Endothelial cell of umbilical vein (primary cell): ENCODE results near the gene RNFT2. TPM values are rescaled to one million over a fixed set of nuclear protein-coding genes. Genes with fewer than 3 reads are reported as not detected.

Source experiments
- BruUV-seq: library from RNA; stranded (reverse); fragments of 400-500 nt; replicated peaks from 2 replicates; lab custom pipeline; 2021; lab: Mats Ljungman, UMichigan
- CTCF ChIA-PET: fragments of 300-600, 350-600 bp; sonication (Branson Sonifier 250); formaldehyde crosslinking; loops from one replicate; lab custom pipeline; 2021; ENCODE audit warnings: antibody characterized with exemption, inconsistent platforms; lab: Charles Lee
- POLR2A ChIA-PET: fragments of 300-600, 350-600 bp; sonication (Branson Sonifier 250); formaldehyde crosslinking; loops from one replicate; lab custom pipeline; 2021; ENCODE audit warnings: antibody characterized with exemption, inconsistent platforms; lab: Charles Lee
- DNase-seq: peaks from one replicate; pipeline ENCODE4 v3.0.0-alpha.2; 2011; ENCODE audit warnings: low read depth, low spot score
- FAIRE-seq: peaks from 2 replicates; lab custom pipeline; 2011; peaks lifted over from hg19 to GRCh38; lab: Jason Lieb, UNC
- H2AFZ ChIP-seq: 2 replicates; pipeline ENCODE4 v1.6.0; 2012; ENCODE audit warnings: low read depth, low read length, control low read depth, inconsistent platforms
- H3K27ac ChIP-seq: 2 replicates; pipeline ENCODE4 v1.5.1; 2011; ENCODE audit warnings: low read depth, mild to moderate bottlenecking, control low read depth, low read length, moderate library complexity; ENCODE audit not compliant: insufficient read depth
- H3K27me3 ChIP-seq, 2 experiments: 2 replicates each; pipeline versions ENCODE4 v1.6.0 to v1.6.1; 2011; ENCODE audit warnings: low read length in 2 of 2, mixed read lengths in 1 of 2; ENCODE audit not compliant: control insufficient read depth in 2 of 2, insufficient read depth in 2 of 2
- H3K36me3 ChIP-seq, 2 experiments: 2 replicates in 1 of 2; 3 replicates in 1 of 2; pipeline ENCODE4 v1.5.1; 2011; ENCODE audit warnings: low read length in 2 of 2, mild to moderate bottlenecking in 1 of 2, moderate library complexity in 1 of 2; ENCODE audit not compliant: control insufficient read depth in 2 of 2, insufficient read depth in 2 of 2; ENCODE audit errors: extremely low read depth in 1 of 2
- H3K4me1 ChIP-seq: 3 replicates; pipeline ENCODE4 v1.5.1; 2011; ENCODE audit warnings: mild to moderate bottlenecking, low read length; ENCODE audit not compliant: control insufficient read depth, insufficient read depth; ENCODE audit errors: extremely low read depth
- H3K4me2 ChIP-seq: 2 replicates; pipeline ENCODE4 v1.6.1; 2011; ENCODE audit warnings: low read length, control low read depth, mixed read lengths; ENCODE audit not compliant: insufficient read depth
- H3K4me3 ChIP-seq, 3 experiments: fragments of 200-600 bp in 1 of 3; sonication (generic), shearing (Covaris generic) in 1 of 3; replicated peaks in 1 of 3; 2 replicates each; pipeline ENCODE4 v1.5.1; 2011 to 2016; ENCODE audit warnings: control low read depth in 3 of 3, low read length in 3 of 3, mild to moderate bottlenecking in 2 of 3, inconsistent platforms in 1 of 3, low read depth in 1 of 3, moderate library complexity in 1 of 3; ENCODE audit not compliant: insufficient read depth in 1 of 3
- H3K79me2 ChIP-seq: 2 replicates; pipeline ENCODE4 v1.6.0; 2012; ENCODE audit warnings: low read length, inconsistent platforms; ENCODE audit not compliant: control insufficient read depth, insufficient read depth
- H3K9ac ChIP-seq: replicated peaks from 2 replicates; pipeline ENCODE3; 2011; ENCODE audit warnings: low read length, control low read depth; ENCODE audit not compliant: insufficient read depth; ENCODE audit errors: extremely low read depth
- H3K9me1 ChIP-seq: replicated peaks from 3 replicates; pipeline ENCODE4 v1.6.0; 2011; ENCODE audit warnings: mild to moderate bottlenecking, low read length; ENCODE audit not compliant: control insufficient read depth, insufficient read depth; ENCODE audit errors: extremely low read depth
- H3K9me3 ChIP-seq: replicated peaks from 2 replicates; pipeline ENCODE4 v1.5.1; 2012; ENCODE audit warnings: low read length, inconsistent platforms; ENCODE audit not compliant: control insufficient read depth, insufficient read depth
- H4K20me1 ChIP-seq: replicated peaks from 2 replicates; pipeline ENCODE3; 2011; ENCODE audit warnings: mild to moderate bottlenecking, low read length; ENCODE audit not compliant: control insufficient read depth, insufficient read depth; ENCODE audit errors: extremely low read depth
- EZH2 ChIP-seq: IDR thresholded peaks from 2 replicates; pipeline ENCODE4 v1.6.1; 2012; ENCODE audit warnings: borderline replicate concordance, low read depth, mild to moderate bottlenecking, moderate library complexity, low read length, inconsistent platforms; ENCODE audit not compliant: severe bottlenecking
- FOS ChIP-seq: IDR thresholded peaks from 2 replicates; pipeline ENCODE4 v1.6.1; 2011; ENCODE audit warnings: mild to moderate bottlenecking, low read length, moderate library complexity, borderline replicate concordance; ENCODE audit not compliant: insufficient read depth
- GATA2 ChIP-seq: IDR thresholded peaks from 2 replicates; pipeline ENCODE4 v1.7.0; 2011; ENCODE audit warnings: low read depth, mild to moderate bottlenecking, moderate library complexity, mixed read lengths, low read length; ENCODE audit not compliant: insufficient read length, insufficient read depth
- JUN ChIP-seq: IDR thresholded peaks from 2 replicates; pipeline ENCODE4 v1.6.1; 2011; ENCODE audit warnings: borderline replicate concordance, low read depth; ENCODE audit not compliant: insufficient read length, insufficient read depth
- MYC ChIP-seq: IDR thresholded peaks from one replicate; pipeline ENCODE4 v1.6.1; 2011; ENCODE audit warnings: mild to moderate bottlenecking, low read depth, low read length
- POLR2A ChIP-seq: IDR thresholded peaks from 2 replicates; pipeline ENCODE4 v1.6.1; 2012; ENCODE audit warnings: low read depth, mild to moderate bottlenecking, control low read depth, low read length
- POLR2AphosphoS5 ChIP-seq: IDR thresholded peaks from 2 replicates; pipeline ENCODE4 v1.6.1; 2012; ENCODE audit warnings: low read depth, mild to moderate bottlenecking, control low read depth, low read length, moderate library complexity; ENCODE audit not compliant: insufficient read depth
- dilution Hi-C: fragments of 300-500 bp; cut with MboI; formaldehyde crosslinking; loops from one replicate; pipeline ENCODE4 v1.15.0; 2019; ENCODE audit warnings: low sequenced_read_pairs; ENCODE audit not compliant: extremely low pct_ligation_motif_present
- intact Hi-C: fragments of 100-400 bp; cut with micrococcal nuclease; formaldehyde crosslinking; loops from one replicate; pipeline ENCODE4 v1.10.0; 2022
- polyA plus RNA-seq, 4 experiments: library from polyadenylated mRNA; depleted of rRNA in 3 of 4; stranded (reverse) in 3 of 4; unstranded in 1 of 4; fragments of >200 nt; gene quantifications; 2 replicates each; pipeline versions ENCODE4 v1.2.1 to v1.2.3, GENCODE V29; 2011 to 2012; ENCODE audit warnings: missing spikeins in 1 of 4
- total RNA-seq: library from RNA; stranded (reverse); gene quantifications from 2 replicates; pipeline ENCODE4 v1.2.3, GENCODE V29; 2021
- TF ChIP-seq, protein P1 (sequence below): IDR thresholded peaks from 2 replicates; pipeline ENCODE4 v1.6.1; 2011; ENCODE audit not compliant: insufficient read depth, insufficient read length
- TF ChIP-seq, protein P2 (sequence below), 2 donors: IDR thresholded peaks; 1 replicate in 1 of 2; 2 replicates in 1 of 2; pipeline ENCODE4 v1.5.1; 2011; ENCODE audit warnings: low read length in 2 of 2, mild to moderate bottlenecking in 2 of 2, moderate library complexity in 2 of 2, control low read depth in 1 of 2, inconsistent platforms in 1 of 2, low read depth in 1 of 2; ENCODE audit not compliant: insufficient read depth in 1 of 2; ENCODE audit errors: extremely low read depth in 1 of 2

The RNFT2 gene
- total and polyA plus RNA-seq, 2 donors (not counting 3 experiments of a cell fraction or from before 2014, with no cell fraction given): 1.4 to 6.6 TPM

DNA sequence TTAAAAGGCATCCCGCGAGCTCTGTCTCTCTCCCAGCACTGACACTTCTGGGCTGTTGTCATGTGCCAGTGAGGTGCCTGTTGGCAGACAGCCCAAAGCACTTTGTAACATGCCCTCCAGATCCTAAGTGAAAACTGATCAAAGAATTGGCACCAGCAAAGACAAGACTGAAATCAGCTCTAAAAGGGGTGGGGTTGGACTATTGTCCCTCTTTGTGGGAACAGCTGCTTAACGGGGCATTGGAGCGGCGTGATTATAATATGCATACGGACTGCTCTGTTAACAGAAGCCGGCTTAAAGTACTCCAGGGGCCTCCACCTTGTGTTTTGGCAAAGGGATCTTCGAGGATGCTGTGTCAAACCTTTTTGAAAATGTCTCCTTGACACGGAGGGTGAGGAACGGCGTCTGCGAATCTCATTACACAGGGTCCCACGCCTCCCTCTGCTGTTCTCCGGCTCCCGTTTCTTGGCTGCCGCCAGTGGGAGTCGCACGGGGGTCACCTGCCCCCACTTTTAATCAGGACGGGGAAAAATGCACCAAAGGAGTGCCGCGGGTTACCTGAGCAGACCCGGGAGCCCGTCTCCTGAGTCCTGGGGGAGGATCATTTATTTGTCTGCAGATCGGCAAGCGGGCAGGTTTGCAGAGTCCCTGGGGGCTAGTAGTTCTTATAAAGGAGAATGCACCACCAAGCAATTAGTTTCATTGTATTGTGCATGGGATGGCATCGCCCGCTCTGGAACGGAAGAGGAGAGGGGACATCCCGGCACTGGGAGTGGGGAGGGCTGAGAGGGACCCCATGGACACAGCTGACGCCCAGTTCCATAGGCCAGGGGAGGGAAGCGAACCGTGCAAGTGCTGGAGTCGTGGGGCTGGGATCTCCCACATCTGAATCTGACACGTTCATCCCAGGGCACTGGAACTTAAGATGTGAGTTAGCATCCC lies 44.6 kb upstream of the RNFT2 start:
- H3K4me1 ChIP-seq: no peaks in the 10 kb centered on the region
- POLR2A ChIA-PET: no interaction called here
- H3K27me3 ChIP-seq: peaks cover 24 to 26% of the 10 kb centered on the region in 2 experiments
- no peaks in the 10 kb centered on the region for H3K9me3 ChIP-seq
- no peak overlapping the region for H3K27ac ChIP-seq
- no peaks in the 10 kb centered on the region for H3K9me1 ChIP-seq
- no peaks in the 10 kb centered on the region for H3K36me3 ChIP-seq
- dilution Hi-C loops: no loop called here
- CTCF ChIA-PET: interaction anchor here (0.9 to 1.8 kb wide), 4 partner anchors 9 to 776 kb away, joined by 3 to 8 read pairs (median 5); no protein-coding TSS in a partner anchor
- DNase-seq (no peak), FAIRE-seq (no peak)
- H3K9ac ChIP-seq: no peak overlapping the region
- no peak overlapping the region for H3K4me3 ChIP-seq
- H2AFZ ChIP-seq: no peak overlapping the region
- TF ChIP-seq POLR2A (no peak), EZH2 (peak; percentile 80)
- intact Hi-C loops: no loop called here
- no TSS peak for BruUV-seq
- no peaks in the 10 kb centered on the region for H4K20me1 ChIP-seq
- no peak overlapping the region for H3K4me2 ChIP-seq
- no peaks in the 10 kb centered on the region for H3K79me2 ChIP-seq

DNA sequence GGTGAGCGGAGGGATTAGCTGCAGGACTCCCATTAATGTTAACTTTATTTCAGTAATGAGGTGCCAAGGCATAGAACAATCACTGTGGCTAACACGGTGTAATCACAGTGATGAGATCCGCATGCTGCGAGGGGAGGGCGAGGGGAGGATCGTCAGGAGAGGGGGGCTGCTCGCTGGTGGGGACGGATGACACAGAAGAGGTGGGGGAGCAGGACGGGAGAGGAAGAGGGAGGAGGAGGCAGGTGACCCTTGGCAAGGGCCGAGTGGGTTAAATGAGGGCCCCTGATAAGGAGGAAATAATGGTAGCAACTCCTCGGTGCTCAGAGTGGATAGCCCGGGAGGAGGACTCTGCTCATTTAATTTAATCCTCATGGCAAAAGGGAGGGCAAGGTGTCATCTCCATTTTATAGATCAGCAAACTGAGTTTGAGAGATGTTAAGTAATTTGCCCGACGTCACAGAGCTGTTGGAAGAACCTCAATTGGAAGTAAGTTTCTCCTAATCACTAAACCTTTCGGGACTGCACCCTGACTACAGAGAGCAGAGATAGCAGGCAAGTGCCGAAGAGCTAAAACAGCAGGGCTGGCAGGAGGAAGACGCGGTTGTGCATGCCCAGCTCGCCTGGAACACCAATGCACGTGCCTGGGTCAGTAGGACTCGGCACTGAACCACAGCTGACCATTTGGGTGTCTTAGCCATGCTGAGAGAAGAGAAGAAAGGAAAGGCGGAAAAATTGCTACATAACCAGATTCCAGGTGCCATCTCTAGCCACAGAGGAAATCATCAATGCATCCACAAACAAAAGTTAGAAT lies 43.3 kb upstream of the RNFT2 start:
- no peak for FAIRE-seq
- POLR2A ChIA-PET: no interaction called here
- peaks cover 24 to 26% of the 10 kb centered on the region in 2 experiments for H3K27me3 ChIP-seq

More for the DNA sequence above, 43.3 kb upstream of the RNFT2 start:
- TF ChIP-seq EZH2 (no peak), JUN (no peak), MYC (no peak), FOS (no peak), GATA2 (no peak), POLR2AphosphoS5 (no peak), POLR2A (no peak)
- TF ChIP-seq, protein P1, sequence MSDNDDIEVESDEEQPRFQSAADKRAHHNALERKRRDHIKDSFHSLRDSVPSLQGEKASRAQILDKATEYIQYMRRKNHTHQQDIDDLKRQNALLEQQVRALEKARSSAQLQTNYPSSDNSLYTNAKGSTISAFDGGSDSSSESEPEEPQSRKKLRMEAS: no peak
- TF ChIP-seq, protein P2, sequence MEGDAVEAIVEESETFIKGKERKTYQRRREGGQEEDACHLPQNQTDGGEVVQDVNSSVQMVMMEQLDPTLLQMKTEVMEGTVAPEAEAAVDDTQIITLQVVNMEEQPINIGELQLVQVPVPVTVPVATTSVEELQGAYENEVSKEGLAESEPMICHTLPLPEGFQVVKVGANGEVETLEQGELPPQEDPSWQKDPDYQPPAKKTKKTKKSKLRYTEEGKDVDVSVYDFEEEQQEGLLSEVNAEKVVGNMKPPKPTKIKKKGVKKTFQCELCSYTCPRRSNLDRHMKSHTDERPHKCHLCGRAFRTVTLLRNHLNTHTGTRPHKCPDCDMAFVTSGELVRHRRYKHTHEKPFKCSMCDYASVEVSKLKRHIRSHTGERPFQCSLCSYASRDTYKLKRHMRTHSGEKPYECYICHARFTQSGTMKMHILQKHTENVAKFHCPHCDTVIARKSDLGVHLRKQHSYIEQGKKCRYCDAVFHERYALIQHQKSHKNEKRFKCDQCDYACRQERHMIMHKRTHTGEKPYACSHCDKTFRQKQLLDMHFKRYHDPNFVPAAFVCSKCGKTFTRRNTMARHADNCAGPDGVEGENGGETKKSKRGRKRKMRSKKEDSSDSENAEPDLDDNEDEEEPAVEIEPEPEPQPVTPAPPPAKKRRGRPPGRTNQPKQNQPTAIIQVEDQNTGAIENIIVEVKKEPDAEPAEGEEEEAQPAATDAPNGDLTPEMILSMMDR (IDR thresholded peaks at IDR 0.05; ENCODE audit: extremely low read depth in 1 of 2, insufficient read depth in 1 of 2, low read depth in 1 of 2, low read length in 2 of 2): no peak
- dilution Hi-C loops (no loop called here), intact Hi-C loops (no loop called here)
- no peak overlapping the region for H3K9ac ChIP-seq
- H2AFZ ChIP-seq: no peak overlapping the region
- H3K9me1 ChIP-seq: no peaks in the 10 kb centered on the region
- H3K4me2 ChIP-seq: no peak overlapping the region
- H3K9me3 ChIP-seq: no peaks in the 10 kb centered on the region
- BruUV-seq: no TSS peak
- H3K27ac ChIP-seq: no peak overlapping the region
- CTCF ChIA-PET: interaction anchor here (1.2 kb wide), 1 partner anchor 9 kb away, joined by 3 read pairs; no protein-coding TSS in a partner anchor
- no peak for DNase-seq
- H3K4me3 ChIP-seq: no peak overlapping the region
- no peaks in the 10 kb centered on the region for H3K36me3 ChIP-seq
- H4K20me1 ChIP-seq: no peaks in the 10 kb centered on the region
- no peaks in the 10 kb centered on the region for H3K79me2 ChIP-seq
- no peaks in the 10 kb centered on the region for H3K4me1 ChIP-seq
